ENCODE data around the gene NKX6-2.
"Not testable (repeated sequence)": the region's sequence is repeated elsewhere in the genome, so short reads cannot be mapped to it uniquely, and the experiment has no call there.

NKX6-2 gene

DNA sequence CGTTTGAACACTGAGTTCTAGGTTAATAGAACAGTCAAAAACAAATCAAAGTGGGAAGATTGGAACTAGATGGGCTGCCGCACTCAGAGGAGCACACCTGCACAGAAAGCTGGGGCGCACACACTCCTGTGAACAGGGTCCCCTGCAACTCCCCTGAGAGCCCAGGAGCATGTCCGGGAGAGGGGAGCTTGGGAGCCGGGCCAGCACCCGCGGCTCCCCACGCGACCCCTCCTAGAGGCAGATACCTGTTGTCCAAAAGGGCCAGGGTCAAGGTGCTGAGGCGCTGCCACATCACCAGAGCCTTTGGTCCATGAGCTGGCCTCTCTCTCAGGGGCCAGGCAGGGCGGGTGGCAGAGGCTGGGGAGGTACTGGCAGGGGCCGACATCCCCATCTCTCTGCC is 5.6 kb downstream of the NKX6-2 start:
- H3K4me3 Mint-ChIP-seq, result no peak overlapping the region
- H3K27ac Mint-ChIP-seq, result no peak overlapping the region
- no peaks in the 10 kb centered on the region for H3K4me1 Mint-ChIP-seq
- H3K36me3 Mint-ChIP-seq, result peaks cover 20% of the 10 kb centered on the region
- H3K27me3 Mint-ChIP-seq, result peaks cover 4% of the 10 kb centered on the region
- no peaks in the 10 kb centered on the region for H3K9me3 Mint-ChIP-seq

DNA sequence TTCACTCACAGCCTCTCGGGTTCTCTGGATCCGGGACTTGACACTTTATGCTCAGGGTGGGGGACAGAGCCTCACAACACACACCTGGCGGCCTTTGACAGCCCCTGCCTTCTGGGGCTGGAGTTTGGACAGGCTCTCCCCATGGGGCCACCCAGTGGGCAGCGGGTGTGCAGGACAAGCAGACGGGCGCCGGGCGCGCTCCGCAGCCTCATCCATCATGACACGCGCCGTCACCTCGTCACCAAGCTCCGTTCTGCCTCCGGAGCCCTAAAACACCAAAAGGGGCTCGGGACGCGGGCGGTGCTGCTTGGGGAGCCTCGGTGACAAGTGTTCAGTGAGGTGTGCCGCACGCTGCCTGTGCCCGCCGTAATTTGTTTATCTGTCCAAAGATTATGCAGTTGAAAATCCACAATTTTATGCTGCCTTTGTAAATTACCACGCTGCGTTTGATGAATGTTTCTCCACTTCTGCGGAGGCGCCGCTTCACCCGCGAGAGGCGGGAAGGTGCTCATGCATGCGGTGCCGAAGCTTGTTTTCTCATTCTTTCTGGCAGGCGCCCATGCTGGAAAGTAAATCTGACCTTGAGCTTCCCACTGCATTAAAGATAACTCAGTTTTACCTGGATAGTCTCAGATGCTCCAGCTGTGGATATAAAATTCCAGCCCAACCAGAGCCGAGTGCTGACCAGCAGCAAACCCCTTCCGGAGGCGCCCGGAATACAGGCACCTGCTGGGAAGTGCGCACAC is 6.2 kb downstream of the NKX6-2 start:
- Mint-ChIP-seq H3K9me3 (no peaks in the 10 kb centered on the region), H3K4me3 (no peak overlapping the region), H3K27ac (no peak overlapping the region), H3K27me3 (peaks cover 4% of the 10 kb centered on the region), H3K36me3 (peaks cover 20% of the 10 kb centered on the region), H3K4me1 (no peaks in the 10 kb centered on the region)

- H3K36me3 Mint-ChIP-seq, result peaks cover 19% of the 10 kb centered on the region
Measured at GRCh38 chr10:132777441-132777840, 8.5 kb downstream of the NKX6-2 start.

DNA sequence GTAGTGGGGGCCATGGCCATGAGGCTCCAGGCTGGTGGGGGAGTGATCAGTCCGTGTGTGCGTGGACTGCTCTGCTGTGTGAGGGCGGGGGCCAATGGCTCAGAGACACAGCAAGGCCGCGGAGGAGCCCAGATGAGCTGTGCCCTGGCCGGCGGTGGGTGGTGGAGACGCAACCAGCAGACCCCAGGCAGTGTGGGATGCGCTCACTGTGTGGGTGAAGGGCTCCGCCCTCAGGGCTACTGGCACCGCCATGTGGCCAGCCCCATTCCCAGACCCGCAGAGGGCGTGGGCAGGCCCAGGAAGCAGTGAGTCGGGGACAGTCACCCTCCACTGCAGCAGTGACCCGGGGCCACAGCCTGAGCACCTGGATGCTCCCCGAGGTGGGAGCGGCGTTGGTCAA is 9.1 kb downstream of the NKX6-2 start:
- H3K27ac Mint-ChIP-seq, result no peak overlapping the region
- no peaks in the 10 kb centered on the region for H3K4me1 Mint-ChIP-seq
- H3K9me3 Mint-ChIP-seq, result no peaks in the 10 kb centered on the region
- H3K36me3 Mint-ChIP-seq, result peaks cover 16% of the 10 kb centered on the region
- no peaks in the 10 kb centered on the region for H3K27me3 Mint-ChIP-seq
- H3K4me3 Mint-ChIP-seq, result no peak overlapping the region

More at GRCh38 chr10:132777441-132777840, 8.5 kb downstream of the NKX6-2 start:
- no peak overlapping the region for H3K27ac Mint-ChIP-seq
- no peak overlapping the region for H3K4me3 Mint-ChIP-seq
- no peaks in the 10 kb centered on the region for H3K9me3 Mint-ChIP-seq
- no peaks in the 10 kb centered on the region for H3K27me3 Mint-ChIP-seq
- H3K4me1 Mint-ChIP-seq, result no peaks in the 10 kb centered on the region

- Mint-ChIP-seq H3K4me1 (no peaks in the 10 kb centered on the region), H3K9me3 (no peaks in the 10 kb centered on the region), H3K4me3 (no peak overlapping the region), H3K36me3 (peaks cover 13% of the 10 kb centered on the region), H3K27me3 (no peaks in the 10 kb centered on the region), H3K27ac (no peak overlapping the region)
Measured at GRCh38 chr10:132776186-132776585, 9.8 kb downstream of the NKX6-2 start.

- Mint-ChIP-seq H3K4me1 (no peaks in the 10 kb centered on the region), H3K27me3 (no peaks in the 10 kb centered on the region), H3K9me3 (no peaks in the 10 kb centered on the region), H3K36me3 (peaks cover 12% of the 10 kb centered on the region), H3K27ac (no peak overlapping the region), H3K4me3 (no peak overlapping the region)
Measured at GRCh38 chr10:132774902-132775863, 10.8 kb downstream of the NKX6-2 start.

DNA sequence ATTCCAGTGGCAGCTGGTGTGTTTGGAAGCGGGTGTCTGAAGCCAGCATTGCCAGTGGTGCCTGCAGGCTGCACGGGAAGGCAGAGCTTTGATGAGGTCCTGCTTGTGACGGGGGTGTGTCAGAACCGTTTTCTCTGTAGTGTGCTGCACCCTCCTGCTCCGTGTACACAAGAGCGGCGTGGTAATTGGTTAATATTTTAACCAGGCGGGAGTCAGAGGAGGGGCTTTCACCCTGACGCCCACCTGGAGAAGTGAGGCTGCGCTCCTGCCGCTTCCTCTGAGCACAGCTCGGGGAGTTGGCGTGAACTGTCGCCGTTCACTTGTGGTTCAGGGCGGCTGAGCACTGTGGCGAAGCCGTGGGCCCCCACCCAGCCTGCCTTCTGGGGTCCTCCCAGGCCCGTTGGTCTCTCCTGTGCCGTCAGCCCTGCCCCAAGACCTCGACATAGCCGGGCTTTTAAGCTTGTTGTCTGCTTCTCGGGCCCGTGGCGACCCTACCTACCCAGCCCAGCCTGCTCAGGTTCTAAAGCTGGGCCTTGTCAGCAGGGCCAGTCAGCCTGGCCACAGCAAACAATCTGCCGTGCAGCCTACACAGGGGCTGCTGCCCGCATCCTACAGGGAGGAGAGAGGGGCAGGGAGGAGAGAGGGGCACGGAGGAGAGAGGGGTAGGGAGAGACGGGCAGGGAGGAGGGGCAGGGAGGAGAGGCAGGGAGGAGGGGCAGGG is 11.6 kb downstream of the NKX6-2 start:
- H3K4me3 Mint-ChIP-seq, result no peak overlapping the region
- no peaks in the 10 kb centered on the region for H3K27me3 Mint-ChIP-seq
- no peaks in the 10 kb centered on the region for H3K4me1 Mint-ChIP-seq
- peaks cover 7% of the 10 kb centered on the region for H3K36me3 Mint-ChIP-seq
- no peaks in the 10 kb centered on the region for H3K9me3 Mint-ChIP-seq
- H3K27ac Mint-ChIP-seq, result no peak overlapping the region

DNA sequence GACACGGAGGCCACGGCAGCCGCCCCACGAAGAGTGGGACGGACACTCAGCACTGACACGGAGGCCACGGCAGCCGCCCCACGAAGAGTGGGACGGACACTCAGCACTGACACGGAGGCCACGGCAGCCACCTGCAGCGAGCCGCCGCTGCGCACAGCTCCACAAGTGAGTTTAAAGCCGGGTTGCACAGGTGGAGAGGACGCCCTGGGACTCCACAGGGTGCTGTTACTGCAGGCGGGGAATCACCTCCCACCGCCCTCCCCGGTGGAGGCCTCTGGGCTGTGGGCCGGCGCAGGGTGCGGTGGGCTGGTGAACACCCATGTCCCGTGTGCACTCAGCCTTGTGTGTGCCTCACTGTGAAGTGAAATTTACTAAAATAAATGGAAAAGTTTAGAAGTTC is 13.1 kb downstream of the NKX6-2 start:
- not testable (repeated sequence) for H3K4me3 Mint-ChIP-seq, H3K36me3 Mint-ChIP-seq, H3K4me1 Mint-ChIP-seq, H3K27me3 Mint-ChIP-seq, H3K27ac Mint-ChIP-seq, H3K9me3 Mint-ChIP-seq

DNA sequence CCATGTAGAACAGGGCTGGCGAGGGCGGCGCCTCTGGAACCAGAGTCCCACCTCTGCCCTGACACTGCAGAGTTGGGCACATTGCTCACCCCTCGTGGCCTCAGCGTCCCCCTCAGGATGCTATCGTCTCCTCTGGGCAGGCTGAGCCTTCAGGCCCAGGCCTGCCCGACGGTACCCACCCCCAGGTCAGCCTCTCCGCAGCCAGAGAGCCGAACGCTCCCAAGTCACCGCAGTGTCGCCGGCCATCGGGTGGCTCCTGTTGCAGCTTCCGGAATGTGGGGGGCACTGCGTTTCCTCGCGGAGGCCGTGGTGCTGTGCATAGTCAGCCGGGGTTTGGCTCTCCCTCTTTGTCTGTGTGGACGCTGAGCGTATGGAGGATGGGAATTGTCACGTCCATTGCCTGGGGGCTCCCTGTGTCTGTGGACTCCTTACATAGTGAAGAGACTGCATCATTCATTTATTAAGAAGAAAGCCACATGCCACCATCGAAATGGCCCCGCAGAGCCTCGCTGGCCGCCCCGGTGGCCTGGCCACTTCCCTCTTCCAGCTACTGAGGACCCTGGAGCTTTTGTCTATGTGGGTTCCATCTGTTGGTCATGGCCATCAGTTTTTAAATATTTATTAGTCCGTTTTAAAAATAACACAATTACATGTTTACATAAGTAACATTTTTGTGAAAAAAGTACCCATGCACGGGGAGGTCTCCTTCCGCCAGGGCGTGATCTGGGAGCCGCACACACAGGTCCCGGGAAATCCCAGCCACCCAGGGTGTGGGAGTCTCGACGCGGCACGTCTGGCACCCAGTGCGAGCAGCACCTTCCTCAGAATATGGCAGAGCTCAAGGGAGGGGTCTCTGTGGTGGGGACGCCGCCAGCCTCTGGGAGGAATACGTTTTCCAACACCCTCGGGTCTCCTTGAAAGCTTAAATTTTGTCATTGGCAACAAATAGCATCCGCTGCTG is 15.6 kb downstream of the NKX6-2 start:
- peaks cover 15% of the 10 kb centered on the region for H3K36me3 Mint-ChIP-seq
- H3K4me3 Mint-ChIP-seq, result no peak overlapping the region
- no peaks in the 10 kb centered on the region for H3K4me1 Mint-ChIP-seq
- H3K27ac Mint-ChIP-seq, result no peak overlapping the region
- no peaks in the 10 kb centered on the region for H3K27me3 Mint-ChIP-seq
- no peaks in the 10 kb centered on the region for H3K9me3 Mint-ChIP-seq

GRCh38 chr10:132768346-132769248 is 17.4 kb downstream of the NKX6-2 start:
- Mint-ChIP-seq H3K36me3 (peaks cover 15% of the 10 kb centered on the region), H3K4me3 (no peak overlapping the region), H3K9me3 (no peaks in the 10 kb centered on the region), H3K27ac (peak overlapping the region; percentile 23), H3K27me3 (no peaks in the 10 kb centered on the region), H3K4me1 (peaks cover 3% of the 10 kb centered on the region)

DNA sequence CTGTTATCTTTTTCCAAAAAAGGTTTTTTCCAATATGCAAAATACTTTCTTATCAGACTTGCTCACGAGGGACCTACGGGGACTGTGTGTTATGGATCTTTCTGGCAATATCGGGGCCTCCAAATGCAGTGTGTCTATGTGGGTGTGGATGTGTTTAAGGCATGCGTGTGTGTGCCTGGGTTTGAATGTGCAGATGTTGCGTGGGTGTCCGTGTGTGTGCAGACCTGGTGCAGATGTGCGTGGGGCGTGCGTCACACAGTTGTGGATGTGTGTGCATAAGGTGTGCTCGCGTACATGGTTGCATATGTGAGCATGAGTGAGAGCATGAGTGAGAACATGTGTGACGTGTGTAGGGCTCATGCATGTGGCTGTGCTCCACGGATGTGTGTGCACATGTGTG is 19.7 kb downstream of the NKX6-2 start:
- Mint-ChIP-seq H3K36me3 (peaks cover 18% of the 10 kb centered on the region), H3K4me1 (peaks cover 18% of the 10 kb centered on the region), H3K9me3 (no peaks in the 10 kb centered on the region), H3K27me3 (no peaks in the 10 kb centered on the region), H3K27ac (no peak overlapping the region), H3K4me3 (no peak overlapping the region)

DNA sequence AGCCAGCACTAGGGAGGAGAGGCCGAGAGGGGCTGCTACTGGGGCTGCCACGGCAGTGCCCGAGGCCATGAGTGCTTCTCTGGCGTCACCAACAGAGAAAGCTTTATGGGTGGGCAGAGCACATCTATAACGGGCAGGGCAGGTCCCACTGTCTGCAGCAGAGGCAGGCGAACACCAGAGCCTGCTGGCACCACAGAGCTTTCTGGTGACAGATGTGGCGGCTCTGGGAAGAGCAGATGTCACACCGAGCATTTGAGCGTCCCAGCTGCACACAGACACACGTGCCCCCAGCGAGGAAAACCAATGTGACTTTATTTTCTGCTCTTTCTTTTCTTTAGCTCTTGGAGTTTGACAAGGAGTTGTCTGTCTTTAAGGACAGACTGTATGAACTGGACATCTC is 20.5 kb downstream of the NKX6-2 start:
- peaks cover 26% of the 10 kb centered on the region for H3K4me1 Mint-ChIP-seq
- H3K36me3 Mint-ChIP-seq, result peaks cover 18% of the 10 kb centered on the region
- no peaks in the 10 kb centered on the region for H3K9me3 Mint-ChIP-seq
- H3K27me3 Mint-ChIP-seq, result no peaks in the 10 kb centered on the region
- no peak overlapping the region for H3K27ac Mint-ChIP-seq
- H3K4me3 Mint-ChIP-seq, result no peak overlapping the region

GRCh38 chr10:132764108-132764507 is 21.8 kb downstream of the NKX6-2 start:
- Mint-ChIP-seq H3K4me1 (peaks cover 26% of the 10 kb centered on the region), H3K9me3 (no peaks in the 10 kb centered on the region), H3K36me3 (peaks cover 17% of the 10 kb centered on the region), H3K27ac (peak overlapping the region; percentile 55), H3K27me3 (no peaks in the 10 kb centered on the region), H3K4me3 (no peak overlapping the region)

- no peak overlapping the region for H3K27ac Mint-ChIP-seq
Measured at GRCh38 chr10:132763545-132763944, 22.4 kb downstream of the NKX6-2 start.

More at GRCh38 chr10:132763545-132763944, 22.4 kb downstream of the NKX6-2 start:
- H3K36me3 Mint-ChIP-seq, result peaks cover 14% of the 10 kb centered on the region
- no peak overlapping the region for H3K4me3 Mint-ChIP-seq
- H3K4me1 Mint-ChIP-seq, result peaks cover 26% of the 10 kb centered on the region
- no peaks in the 10 kb centered on the region for H3K27me3 Mint-ChIP-seq
- no peaks in the 10 kb centered on the region for H3K9me3 Mint-ChIP-seq

Data from activated naive CD4-positive, alpha-beta T cell treated with anti-CD3 and anti-CD28 coated beads, Interleukin-2, amount 50 U/mL, for 24 hours (primary cell).